GM23338 (cell line): ENCODE data around the gene OR2J3. TPM values are rescaled to one million over a fixed set of nuclear protein-coding genes. Genes with fewer than 3 reads are reported as not detected.

Source experiments
- ATAC-seq: fragments of 200-7000 bp; cut with Tn5 transposase; 3 replicates; pipeline ENCODE4 v1.9.1; 2020
- DNase-seq: peaks from one replicate; pipeline ENCODE4 v3.0.0-alpha.2; 2015; ENCODE audit warnings: low spot score
- H2AFZ ChIP-seq: fragments of 200-600 bp; sonication (generic); 2 replicates; pipeline ENCODE4 v1.8.0; 2016; ENCODE audit warnings: antibody characterized with exemption, mild to moderate bottlenecking, moderate library complexity
- H3F3A ChIP-seq: fragments of 200-600 bp; sonication (generic); replicated peaks from 2 replicates; pipeline ENCODE4 v1.8.0; 2017; ENCODE audit warnings: antibody characterized with exemption, mixed run types, low read depth
- H3K27ac ChIP-seq: fragments of 200-600 bp; sonication (generic); 2 replicates; pipeline ENCODE4 v1.6.1; 2016; ENCODE audit warnings: low read depth
- H3K27me3 ChIP-seq: fragments of 200-600 bp; sonication (generic); 2 replicates; pipeline ENCODE4 v1.8.0; 2016; ENCODE audit warnings: mild to moderate bottlenecking, mixed run types, moderate library complexity; ENCODE audit not compliant: insufficient read depth
- H3K36me3 ChIP-seq: fragments of 200-600 bp; sonication (generic); 2 replicates; pipeline ENCODE4 v1.8.0; 2016; ENCODE audit warnings: mild to moderate bottlenecking; ENCODE audit not compliant: insufficient read depth
- H3K4me1 ChIP-seq: fragments of 200-600 bp; sonication (generic); 2 replicates; pipeline ENCODE4 v1.8.0; 2016; ENCODE audit warnings: mild to moderate bottlenecking, moderate library complexity; ENCODE audit not compliant: insufficient read depth
- H3K4me2 ChIP-seq: fragments of 200-600 bp; sonication (generic); 2 replicates; pipeline ENCODE4 v1.7.1; 2017; ENCODE audit warnings: mixed run types
- H3K4me3 ChIP-seq: fragments of 200-600 bp; sonication (generic); 2 replicates; pipeline ENCODE4 v1.6.1; 2016; ENCODE audit warnings: mixed run types
- H3K79me2 ChIP-seq: fragments of 200-600 bp; sonication (generic); replicated peaks from 2 replicates; pipeline ENCODE4 v1.8.0; 2017; ENCODE audit warnings: mild to moderate bottlenecking; ENCODE audit not compliant: insufficient read depth
- H3K9me2 ChIP-seq: fragments of 200-600 bp; sonication (generic); 2 replicates; pipeline ENCODE4 v1.8.0; 2017; ENCODE audit not compliant: insufficient read depth
- H4K20me1 ChIP-seq: fragments of 200-600 bp; sonication (generic); replicated peaks from 2 replicates; pipeline ENCODE4 v1.8.0; 2017; ENCODE audit warnings: mild to moderate bottlenecking; ENCODE audit not compliant: insufficient read depth
- H3K27ac Mint-ChIP-seq: 2 replicates; pipeline ENCODE4 v1.8.0; 2020; ENCODE audit warnings: inconsistent platforms, mild to moderate bottlenecking, moderate library complexity, mixed read lengths
- H3K27me3 Mint-ChIP-seq: 3 replicates; pipeline ENCODE4 v1.8.0; 2022; ENCODE audit warnings: low read depth, mild to moderate bottlenecking, moderate library complexity, mixed read lengths, inconsistent platforms; ENCODE audit not compliant: insufficient read depth, poor library complexity
- H3K36me3 Mint-ChIP-seq: 3 replicates; pipeline ENCODE4 v1.8.0; 2021; ENCODE audit warnings: low read depth, mild to moderate bottlenecking, inconsistent platforms, moderate library complexity, mixed read lengths
- H3K4me1 Mint-ChIP-seq: 3 replicates; pipeline ENCODE4 v1.8.0; 2020; ENCODE audit warnings: mild to moderate bottlenecking, inconsistent platforms, mixed read lengths
- H3K4me3 Mint-ChIP-seq: 3 replicates; pipeline ENCODE4 v1.8.0; 2021; ENCODE audit warnings: moderate library complexity, mild to moderate bottlenecking, inconsistent platforms, mixed read lengths
- H3K9me3 Mint-ChIP-seq: 3 replicates; pipeline ENCODE4 v1.8.0; 2020; ENCODE audit warnings: moderate library complexity, mild to moderate bottlenecking, inconsistent platforms, mixed read lengths
- CREB1 ChIP-seq: fragments of 250-450 bp; sonication (Bioruptor Pico); IDR thresholded peaks from 2 replicates; pipeline ENCODE4 v1.5.0; 2020; ENCODE audit warnings: low read depth, mild to moderate bottlenecking, moderate library complexity
- EZH2 ChIP-seq: fragments of 200-600 bp; sonication (generic); IDR thresholded peaks from one replicate; pipeline ENCODE4 v1.8.0; 2017; ENCODE audit warnings: antibody characterized with exemption, mild to moderate bottlenecking, low read depth; ENCODE audit not compliant: unreplicated experiment
- EZH2phosphoT487 ChIP-seq: fragments of 200-600 bp; sonication (generic); IDR thresholded peaks from one replicate; pipeline ENCODE4 v1.8.1; 2018; ENCODE audit warnings: antibody characterized with exemption; ENCODE audit not compliant: unreplicated experiment
- NANOG ChIP-seq: IDR thresholded peaks from 2 replicates; pipeline ENCODE4 v1.6.1; 2016; ENCODE audit warnings: antibody characterized with exemption, borderline replicate concordance
- POLR2AphosphoS5 ChIP-seq: IDR thresholded peaks from 2 replicates; pipeline ENCODE4 v1.6.1; 2016; ENCODE audit warnings: antibody characterized with exemption, low read depth
- ZNF114 ChIP-seq: fragments of 250-450 bp; sonication (Bioruptor Pico); IDR thresholded peaks from 2 replicates; pipeline ENCODE4 v1.5.0; 2020; ENCODE audit warnings: mild to moderate bottlenecking, moderate library complexity
- ZNF331 ChIP-seq: fragments of 250-450 bp; sonication (Bioruptor Pico); IDR thresholded peaks from 2 replicates; pipeline ENCODE4 v1.5.0; 2020; ENCODE audit warnings: low read depth, mild to moderate bottlenecking, moderate library complexity
- polyA plus RNA-seq: library from polyadenylated mRNA; unstranded; fragments of >200 nt; fragmentation: Nextera tagmentation; extraction: Ambion mirVana; gene quantifications from 2 replicates; pipeline ENCODE4 v1.2.1, GENCODE V29; 2016
- total RNA-seq: library from RNA; depleted of rRNA; stranded (reverse); fragments of >200 nt; shearing (Covaris generic); gene quantifications from 2 replicates; pipeline ENCODE4 v1.2.3, GENCODE V29; 2014
- TF ChIP-seq, protein P1 (sequence below): fragments of 250-450 bp; sonication (Bioruptor Pico); IDR thresholded peaks from 2 replicates; pipeline ENCODE4 v1.5.0; 2020; ENCODE audit warnings: mild to moderate bottlenecking, moderate library complexity
- TF ChIP-seq, protein P2 (sequence below): IDR thresholded peaks from 2 replicates; pipeline ENCODE4 v1.6.1; 2016; ENCODE audit warnings: antibody characterized with exemption
- TF ChIP-seq, protein P3 (sequence below): IDR thresholded peaks from one replicate; pipeline ENCODE4 v1.6.1; 2018; ENCODE audit warnings: antibody characterized with exemption; ENCODE audit not compliant: unreplicated experiment

The OR2J3 gene
- total and polyA plus RNA-seq, 2 experiments from 2014 or later, result 0.35 TPM; not detected in 1

DNA sequence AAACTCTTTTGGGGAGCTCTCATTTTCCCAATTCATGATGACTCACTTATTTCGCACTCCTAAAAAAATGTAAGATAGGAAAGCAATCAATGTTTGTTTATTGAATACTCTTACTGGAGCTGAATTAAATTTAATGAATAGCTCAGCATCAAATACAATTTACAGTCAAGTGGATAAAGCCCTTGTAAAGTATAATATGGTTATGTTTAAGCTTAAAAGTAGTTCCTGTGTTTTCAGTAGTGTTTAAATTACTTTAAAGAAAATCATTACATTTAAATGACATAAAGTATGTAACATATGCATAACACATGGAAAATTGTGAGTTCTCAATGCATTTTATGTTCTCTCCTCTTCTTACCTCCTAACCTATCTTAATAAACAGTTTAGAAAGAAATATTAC, 20.6 kb upstream of the OR2J3 start, which contains the start of gene OR2B3 (continued):
- TF ChIP-seq, protein P1, sequence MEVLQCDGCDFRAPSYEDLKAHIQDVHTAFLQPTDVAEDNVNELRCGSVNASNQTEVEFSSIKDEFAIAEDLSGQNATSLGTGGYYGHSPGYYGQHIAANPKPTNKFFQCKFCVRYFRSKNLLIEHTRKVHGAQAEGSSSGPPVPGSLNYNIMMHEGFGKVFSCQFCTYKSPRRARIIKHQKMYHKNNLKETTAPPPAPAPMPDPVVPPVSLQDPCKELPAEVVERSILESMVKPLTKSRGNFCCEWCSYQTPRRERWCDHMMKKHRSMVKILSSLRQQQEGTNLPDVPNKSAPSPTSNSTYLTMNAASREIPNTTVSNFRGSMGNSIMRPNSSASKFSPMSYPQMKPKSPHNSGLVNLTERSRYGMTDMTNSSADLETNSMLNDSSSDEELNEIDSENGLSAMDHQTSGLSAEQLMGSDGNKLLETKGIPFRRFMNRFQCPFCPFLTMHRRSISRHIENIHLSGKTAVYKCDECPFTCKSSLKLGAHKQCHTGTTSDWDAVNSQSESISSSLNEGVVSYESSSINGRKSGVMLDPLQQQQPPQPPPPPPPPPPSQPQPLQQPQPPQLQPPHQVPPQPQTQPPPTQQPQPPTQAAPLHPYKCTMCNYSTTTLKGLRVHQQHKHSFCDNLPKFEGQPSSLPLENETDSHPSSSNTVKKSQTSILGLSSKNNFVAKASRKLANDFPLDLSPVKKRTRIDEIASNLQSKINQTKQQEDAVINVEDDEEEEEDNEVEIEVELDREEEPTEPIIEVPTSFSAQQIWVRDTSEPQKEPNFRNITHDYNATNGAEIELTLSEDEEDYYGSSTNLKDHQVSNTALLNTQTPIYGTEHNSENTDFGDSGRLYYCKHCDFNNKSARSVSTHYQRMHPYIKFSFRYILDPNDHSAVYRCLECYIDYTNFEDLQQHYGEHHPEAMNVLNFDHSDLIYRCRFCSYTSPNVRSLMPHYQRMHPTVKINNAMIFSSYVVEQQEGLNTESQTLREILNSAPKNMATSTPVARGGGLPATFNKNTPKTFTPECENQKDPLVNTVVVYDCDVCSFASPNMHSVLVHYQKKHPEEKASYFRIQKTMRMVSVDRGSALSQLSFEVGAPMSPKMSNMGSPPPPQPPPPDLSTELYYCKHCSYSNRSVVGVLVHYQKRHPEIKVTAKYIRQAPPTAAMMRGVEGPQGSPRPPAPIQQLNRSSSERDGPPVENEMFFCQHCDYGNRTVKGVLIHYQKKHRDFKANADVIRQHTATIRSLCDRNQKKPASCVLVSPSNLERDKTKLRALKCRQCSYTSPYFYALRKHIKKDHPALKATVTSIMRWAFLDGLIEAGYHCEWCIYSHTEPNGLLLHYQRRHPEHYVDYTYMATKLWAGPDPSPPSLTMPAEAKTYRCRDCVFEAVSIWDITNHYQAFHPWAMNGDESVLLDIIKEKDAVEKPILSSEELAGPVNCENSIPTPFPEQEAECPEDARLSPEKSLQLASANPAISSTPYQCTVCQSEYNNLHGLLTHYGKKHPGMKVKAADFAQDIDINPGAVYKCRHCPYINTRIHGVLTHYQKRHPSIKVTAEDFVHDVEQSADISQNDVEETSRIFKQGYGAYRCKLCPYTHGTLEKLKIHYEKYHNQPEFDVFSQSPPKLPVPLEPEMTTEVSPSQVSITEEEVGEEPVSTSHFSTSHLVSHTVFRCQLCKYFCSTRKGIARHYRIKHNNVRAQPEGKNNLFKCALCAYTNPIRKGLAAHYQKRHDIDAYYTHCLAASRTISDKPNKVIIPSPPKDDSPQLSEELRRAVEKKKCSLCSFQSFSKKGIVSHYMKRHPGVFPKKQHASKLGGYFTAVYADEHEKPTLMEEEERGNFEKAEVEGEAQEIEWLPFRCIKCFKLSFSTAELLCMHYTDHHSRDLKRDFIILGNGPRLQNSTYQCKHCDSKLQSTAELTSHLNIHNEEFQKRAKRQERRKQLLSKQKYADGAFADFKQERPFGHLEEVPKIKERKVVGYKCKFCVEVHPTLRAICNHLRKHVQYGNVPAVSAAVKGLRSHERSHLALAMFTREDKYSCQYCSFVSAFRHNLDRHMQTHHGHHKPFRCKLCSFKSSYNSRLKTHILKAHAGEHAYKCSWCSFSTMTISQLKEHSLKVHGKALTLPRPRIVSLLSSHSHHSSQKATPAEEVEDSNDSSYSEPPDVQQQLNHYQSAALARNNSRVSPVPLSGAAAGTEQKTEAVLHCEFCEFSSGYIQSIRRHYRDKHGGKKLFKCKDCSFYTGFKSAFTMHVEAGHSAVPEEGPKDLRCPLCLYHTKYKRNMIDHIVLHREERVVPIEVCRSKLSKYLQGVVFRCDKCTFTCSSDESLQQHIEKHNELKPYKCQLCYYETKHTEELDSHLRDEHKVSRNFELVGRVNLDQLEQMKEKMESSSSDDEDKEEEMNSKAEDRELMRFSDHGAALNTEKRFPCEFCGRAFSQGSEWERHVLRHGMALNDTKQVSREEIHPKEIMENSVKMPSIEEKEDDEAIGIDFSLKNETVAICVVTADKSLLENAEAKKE (CRISPR knock-in tag), result no peak
- TF ChIP-seq CREB1 (no peak), EZH2 (no peak), ZNF331 (CRISPR knock-in tag) (no peak), ZNF114 (CRISPR knock-in tag) (no peak)

DNA sequence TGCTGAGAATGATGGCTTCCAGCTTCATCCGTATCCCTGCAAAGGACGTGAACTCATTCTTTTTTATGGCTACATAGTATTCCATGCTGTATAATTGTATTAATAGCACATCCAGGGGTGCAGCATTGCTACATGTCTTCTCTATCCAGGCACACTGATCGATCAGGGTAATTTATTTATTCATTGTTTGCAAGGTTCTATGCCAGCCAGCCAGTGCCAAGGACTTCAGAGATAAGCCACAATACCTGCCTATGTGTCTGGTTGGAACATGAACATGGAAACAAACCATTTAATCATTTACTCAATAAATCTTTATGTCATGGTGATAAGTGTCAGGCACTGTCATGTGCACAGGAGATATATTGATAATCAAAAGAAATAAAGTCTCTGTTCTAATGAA, 14.9 kb upstream of the OR2J3 start:
- ATAC-seq, result no peak
- TF ChIP-seq ZNF331 (CRISPR knock-in tag) (no peak), EZH2phosphoT487 (no peak), POLR2AphosphoS5 (no peak), NANOG (no peak), ZNF114 (CRISPR knock-in tag) (no peak)
- TF ChIP-seq, protein P2, sequence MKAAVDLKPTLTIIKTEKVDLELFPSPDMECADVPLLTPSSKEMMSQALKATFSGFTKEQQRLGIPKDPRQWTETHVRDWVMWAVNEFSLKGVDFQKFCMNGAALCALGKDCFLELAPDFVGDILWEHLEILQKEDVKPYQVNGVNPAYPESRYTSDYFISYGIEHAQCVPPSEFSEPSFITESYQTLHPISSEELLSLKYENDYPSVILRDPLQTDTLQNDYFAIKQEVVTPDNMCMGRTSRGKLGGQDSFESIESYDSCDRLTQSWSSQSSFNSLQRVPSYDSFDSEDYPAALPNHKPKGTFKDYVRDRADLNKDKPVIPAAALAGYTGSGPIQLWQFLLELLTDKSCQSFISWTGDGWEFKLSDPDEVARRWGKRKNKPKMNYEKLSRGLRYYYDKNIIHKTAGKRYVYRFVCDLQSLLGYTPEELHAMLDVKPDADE, result no peak
- TF ChIP-seq, protein P3, sequence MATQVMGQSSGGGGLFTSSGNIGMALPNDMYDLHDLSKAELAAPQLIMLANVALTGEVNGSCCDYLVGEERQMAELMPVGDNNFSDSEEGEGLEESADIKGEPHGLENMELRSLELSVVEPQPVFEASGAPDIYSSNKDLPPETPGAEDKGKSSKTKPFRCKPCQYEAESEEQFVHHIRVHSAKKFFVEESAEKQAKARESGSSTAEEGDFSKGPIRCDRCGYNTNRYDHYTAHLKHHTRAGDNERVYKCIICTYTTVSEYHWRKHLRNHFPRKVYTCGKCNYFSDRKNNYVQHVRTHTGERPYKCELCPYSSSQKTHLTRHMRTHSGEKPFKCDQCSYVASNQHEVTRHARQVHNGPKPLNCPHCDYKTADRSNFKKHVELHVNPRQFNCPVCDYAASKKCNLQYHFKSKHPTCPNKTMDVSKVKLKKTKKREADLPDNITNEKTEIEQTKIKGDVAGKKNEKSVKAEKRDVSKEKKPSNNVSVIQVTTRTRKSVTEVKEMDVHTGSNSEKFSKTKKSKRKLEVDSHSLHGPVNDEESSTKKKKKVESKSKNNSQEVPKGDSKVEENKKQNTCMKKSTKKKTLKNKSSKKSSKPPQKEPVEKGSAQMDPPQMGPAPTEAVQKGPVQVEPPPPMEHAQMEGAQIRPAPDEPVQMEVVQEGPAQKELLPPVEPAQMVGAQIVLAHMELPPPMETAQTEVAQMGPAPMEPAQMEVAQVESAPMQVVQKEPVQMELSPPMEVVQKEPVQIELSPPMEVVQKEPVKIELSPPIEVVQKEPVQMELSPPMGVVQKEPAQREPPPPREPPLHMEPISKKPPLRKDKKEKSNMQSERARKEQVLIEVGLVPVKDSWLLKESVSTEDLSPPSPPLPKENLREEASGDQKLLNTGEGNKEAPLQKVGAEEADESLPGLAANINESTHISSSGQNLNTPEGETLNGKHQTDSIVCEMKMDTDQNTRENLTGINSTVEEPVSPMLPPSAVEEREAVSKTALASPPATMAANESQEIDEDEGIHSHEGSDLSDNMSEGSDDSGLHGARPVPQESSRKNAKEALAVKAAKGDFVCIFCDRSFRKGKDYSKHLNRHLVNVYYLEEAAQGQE, result no peak

More for the DNA sequence above, 14.9 kb upstream of the OR2J3 start:
- Histone ChIP-seq H4K20me1 (no peaks in the 10 kb centered on the region), H3K27me3 (no peaks in the 10 kb centered on the region), H3K4me1 (no peaks in the 10 kb centered on the region), H3F3A (no peaks in the 10 kb centered on the region), H3K4me2 (no peak overlapping the region), H3K9me2 (no peaks in the 10 kb centered on the region), H3K79me2 (no peaks in the 10 kb centered on the region), H2AFZ (no peak overlapping the region), H3K36me3 (no peaks in the 10 kb centered on the region), H3K27ac (no peak overlapping the region), H3K4me3 (no peak overlapping the region)
- Mint-ChIP-seq H3K4me3 (no peak overlapping the region), H3K9me3 (no peaks in the 10 kb centered on the region), H3K27ac (no peak overlapping the region), H3K27me3 (no peaks in the 10 kb centered on the region), H3K36me3 (no peaks in the 10 kb centered on the region), H3K4me1 (peaks cover 2% of the 10 kb centered on the region; the same call in 1 of the 3 replicates)
- DNase-seq, result no peak
